HG03025 (cell line): ENCODE results near the gene VEPH1.

Source experiments
- ATAC-seq: cut with Tn5 transposase; IDR thresholded peaks from one replicate; pipeline ENCODE4 v1.9.1; 2021; ENCODE audit warnings: mild to moderate bottlenecking, moderate library complexity; ENCODE audit not compliant: unreplicated experiment, low FRiP score

Gene VEPH1

GRCh38 chr3:157479464-157480243, 23.6 kb downstream of the VEPH1 start:
- no peak for ATAC-seq

DNA sequence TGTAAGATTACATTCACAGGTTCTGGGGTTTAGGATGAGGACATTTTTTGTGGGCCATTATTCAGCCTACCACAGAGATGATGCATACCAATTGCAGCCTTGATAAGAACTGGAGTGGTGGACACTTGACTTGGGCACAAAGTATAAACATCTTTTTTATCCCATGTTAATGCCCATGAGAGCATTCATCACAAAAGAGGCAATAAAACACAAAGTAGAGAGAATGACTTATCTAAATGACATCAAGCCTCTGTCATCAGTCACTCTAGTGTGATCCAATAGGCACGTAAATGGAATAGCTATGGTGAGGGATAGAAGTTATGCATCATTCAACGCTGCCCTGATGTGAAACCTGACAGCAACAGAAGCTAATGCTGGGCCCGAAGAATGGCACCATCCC, 25.8 kb downstream of the VEPH1 start:
- ATAC-seq, result no peak

- ATAC-seq, result no peak
Observed at GRCh38 chr3:157475921-157476414, 27.2 kb downstream of the VEPH1 start.

DNA sequence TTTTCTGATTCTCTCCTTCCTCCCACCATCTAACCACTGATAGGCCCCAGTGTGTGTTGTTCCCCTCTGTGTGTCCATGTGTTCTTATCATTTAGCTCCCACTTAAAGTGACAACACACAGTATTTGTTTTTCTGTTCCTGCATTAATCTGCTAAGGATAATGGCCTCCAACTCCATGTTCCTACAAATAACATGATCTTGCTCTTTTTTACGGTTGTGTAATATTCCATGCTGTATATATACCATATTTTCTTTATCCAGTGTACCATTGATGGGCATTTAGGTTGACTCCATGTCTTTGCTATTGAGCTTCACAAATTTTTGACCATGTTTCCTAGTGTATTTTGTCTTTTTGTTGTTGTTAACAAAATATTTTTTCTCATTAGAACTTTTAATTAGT, 30.6 kb downstream of the VEPH1 start:
- ATAC-seq, result no peak

DNA sequence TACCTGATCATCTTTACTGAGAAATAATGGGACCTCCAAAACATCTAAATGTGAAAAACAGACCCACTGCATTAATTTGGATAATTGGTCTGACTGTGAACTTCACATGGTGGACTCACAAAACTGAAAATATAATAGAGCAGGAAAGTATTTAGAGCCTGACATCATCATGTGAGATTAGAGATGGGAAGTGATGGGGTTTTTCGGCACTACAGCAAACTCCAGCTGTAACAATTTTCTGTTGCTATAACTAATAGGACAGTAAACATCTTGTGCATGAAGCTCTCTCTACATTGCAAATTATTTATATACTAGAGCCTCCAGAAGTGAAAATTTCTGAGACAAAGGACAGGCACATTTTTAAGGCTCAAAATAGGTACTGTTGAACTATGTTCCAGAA, 32.2 kb downstream of the VEPH1 start:
- no peak for ATAC-seq

DNA sequence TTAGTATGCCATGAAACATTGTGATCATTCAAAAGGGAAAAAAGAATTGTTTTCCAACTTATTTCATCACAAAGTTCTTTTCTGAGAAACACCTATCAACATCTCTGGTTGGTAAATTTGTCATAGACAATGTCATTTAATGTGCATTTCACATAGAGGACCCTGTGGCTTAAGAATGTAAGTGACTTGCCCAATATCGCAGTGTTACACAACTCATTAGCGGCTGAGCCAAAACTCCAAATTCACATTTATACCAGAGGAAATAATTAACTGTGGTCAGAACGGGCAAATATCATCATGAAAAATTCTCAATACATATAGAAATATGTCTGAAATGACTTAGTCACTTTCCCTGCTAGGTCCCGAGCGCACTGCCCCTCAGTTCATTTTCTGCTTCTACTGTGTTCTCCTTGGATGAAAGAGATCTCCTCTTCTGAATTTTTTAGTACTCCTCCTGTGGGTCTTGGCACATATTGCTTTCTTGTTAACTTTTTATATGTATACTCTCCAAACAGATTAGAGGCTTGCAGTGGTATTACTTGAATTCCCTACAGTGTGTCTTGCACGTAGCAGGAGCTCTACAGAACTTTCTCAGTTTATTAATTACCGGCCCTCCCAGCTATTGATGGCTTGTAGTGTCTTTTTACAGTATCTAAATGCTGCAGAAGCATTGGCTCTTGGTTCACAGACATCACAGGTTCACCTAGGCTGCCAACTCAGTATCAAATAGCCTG, 33.5 kb downstream of the VEPH1 start:
- ATAC-seq, result no peak

GRCh38 chr3:157467200-157467599, 36.0 kb downstream of the VEPH1 start:
- ATAC-seq, result no peak

GRCh38 chr3:157465741-157466140, 37.5 kb downstream of the VEPH1 start:
- no peak for ATAC-seq

- no peak for ATAC-seq
Observed at GRCh38 chr3:157464321-157464720, 38.9 kb downstream of the VEPH1 start.

- no peak for ATAC-seq
Observed at GRCh38 chr3:157463816-157464215, 39.4 kb downstream of the VEPH1 start.

DNA sequence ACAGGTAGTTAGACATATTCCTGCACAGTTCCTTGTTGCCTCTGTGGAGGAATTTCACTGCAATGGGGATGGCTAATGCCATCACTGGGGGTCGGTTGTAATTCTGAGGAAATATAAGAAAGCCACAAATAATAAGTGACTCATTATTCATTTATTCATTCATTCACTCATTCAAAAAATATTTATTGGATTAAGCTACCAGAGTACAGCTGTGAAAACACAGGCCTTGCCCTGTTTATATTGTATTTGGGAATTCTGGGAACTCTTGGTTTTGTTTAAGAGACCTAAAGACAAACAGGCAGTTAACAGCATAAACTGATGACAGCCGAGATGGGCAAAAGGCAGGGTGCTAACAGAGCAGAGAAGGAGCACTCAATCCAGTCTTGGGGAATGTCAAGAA, 43.0 kb downstream of the VEPH1 start:
- no peak for ATAC-seq

- ATAC-seq, result no peak
Observed at GRCh38 chr3:157459706-157460105, 43.5 kb downstream of the VEPH1 start.

DNA sequence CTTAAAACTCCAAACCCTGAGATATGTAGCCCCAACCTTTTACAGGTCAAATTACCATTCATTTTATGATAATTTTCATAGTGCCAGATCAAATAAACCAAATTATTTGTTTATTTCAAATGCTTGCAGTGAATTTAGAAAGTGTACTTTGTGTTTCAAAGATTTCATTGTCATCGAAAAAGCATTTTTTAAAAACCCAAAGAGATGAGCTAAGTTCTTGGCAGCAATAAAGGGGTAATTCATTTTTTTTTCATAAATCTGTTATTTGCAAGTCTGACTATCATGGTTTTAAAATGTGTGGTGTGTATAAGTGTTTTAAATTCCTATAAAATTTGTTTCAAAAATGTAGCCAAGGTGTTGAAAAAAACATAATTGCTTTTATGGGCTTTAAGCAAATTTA, 49.4 kb downstream of the VEPH1 start:
- ATAC-seq, result no peak

GRCh38 chr3:157452097-157452496, 51.1 kb downstream of the VEPH1 start:
- no peak for ATAC-seq

DNA sequence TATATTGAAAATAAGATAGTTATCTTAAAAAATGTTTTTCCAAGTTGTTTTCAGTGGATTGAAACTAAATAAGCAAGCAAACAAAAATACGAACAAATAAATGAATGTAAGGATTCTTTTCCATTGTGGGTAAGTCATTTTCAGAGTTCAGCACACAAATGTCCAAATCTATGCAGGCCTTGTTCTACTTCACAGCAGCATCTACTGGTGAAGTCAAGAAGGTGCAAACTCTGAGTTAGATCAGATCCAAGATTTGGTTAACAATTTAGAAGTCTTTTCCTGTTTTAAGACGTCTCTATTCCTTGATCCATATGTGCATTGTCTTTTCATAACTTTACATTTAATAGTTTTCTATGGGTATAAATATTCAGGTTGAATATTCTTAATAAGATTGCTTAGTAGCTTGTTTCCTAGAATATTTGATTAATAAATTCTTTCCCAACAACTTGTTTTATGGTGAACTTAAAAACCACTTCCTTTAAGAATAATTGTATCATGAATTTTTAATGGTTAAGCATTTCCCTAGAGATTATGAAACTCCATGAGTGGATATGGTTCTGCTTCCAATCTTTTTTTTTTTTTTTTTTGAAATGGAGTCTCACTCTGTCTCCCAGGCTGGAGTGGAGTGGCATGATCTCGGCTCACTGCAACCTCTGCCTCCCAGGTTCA, 56.1 kb downstream of the VEPH1 start:
- no peak for ATAC-seq

- ATAC-seq, result no peak
Observed at GRCh38 chr3:157445857-157446256, 57.4 kb downstream of the VEPH1 start.

DNA sequence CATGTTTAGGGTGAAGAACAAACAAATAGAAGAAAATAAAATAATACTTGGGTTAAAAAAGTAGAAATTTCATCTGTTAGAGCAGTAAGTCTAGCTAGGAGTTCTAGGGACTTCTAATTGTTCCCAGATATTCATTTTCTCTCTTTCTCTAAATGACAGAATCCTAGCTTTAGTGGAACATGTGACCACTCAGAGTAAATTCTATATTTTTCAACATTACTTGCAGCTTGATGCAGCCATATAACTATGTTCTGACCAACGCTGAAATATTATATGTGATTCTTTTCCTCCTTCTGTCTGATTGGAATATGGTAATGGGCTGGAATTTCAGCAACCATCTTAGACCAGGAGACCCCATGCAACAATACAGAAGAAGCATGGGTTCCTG, 58.4 kb downstream of the VEPH1 start:
- ATAC-seq, result no peak

DNA sequence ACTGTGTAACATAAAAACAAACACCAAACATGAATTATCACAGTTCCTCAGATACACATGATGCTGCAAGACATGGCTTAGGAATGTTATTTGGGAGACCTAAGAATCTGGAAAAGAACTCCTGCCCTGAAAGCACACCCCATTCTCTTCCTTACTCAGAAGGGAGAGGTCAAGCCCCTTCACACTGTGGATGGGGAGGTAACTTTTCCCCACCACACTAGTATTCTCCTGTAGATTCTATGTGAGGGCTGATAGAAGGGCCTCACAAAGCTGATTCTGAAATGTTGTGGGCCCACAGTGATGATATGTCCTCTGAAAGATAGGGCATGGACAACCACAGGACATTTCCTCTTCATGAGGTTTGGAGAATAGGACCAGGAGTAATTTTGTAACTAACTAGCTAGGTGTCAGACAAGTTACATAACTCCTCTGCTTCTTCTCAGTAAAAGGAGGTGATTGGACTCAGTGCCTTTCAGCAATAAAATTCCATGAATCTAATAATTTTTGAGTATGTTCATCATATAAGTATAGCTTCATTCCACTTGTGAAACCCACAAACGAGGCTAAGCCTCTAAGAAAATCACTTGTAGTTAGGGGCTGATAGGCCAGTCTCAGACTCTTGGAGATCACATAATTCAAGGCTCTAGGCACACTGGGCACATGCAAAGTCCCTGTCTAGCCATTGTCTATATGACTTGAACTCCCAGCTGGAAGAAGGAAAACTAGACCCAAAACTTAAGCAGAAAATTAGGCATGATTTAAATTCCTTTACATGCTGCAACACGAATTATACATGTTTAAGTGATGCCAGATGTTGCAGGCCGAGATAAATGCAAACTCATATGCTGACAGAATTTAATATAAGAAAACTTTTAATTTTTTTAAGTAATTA, 59.1 kb downstream of the VEPH1 start:
- no peak for ATAC-seq

- ATAC-seq, result no peak
Observed at GRCh38 chr3:157442729-157443128, 60.5 kb downstream of the VEPH1 start.

GRCh38 chr3:157441102-157441624, 62.1 kb downstream of the VEPH1 start:
- no peak for ATAC-seq
